GM23338 (cell line): Measurements from ENCODE around the gene STX5. TPM values are rescaled to one million over a fixed set of nuclear protein-coding genes. Genes with fewer than 3 reads are reported as not detected.
A peak's percentile ranks its signal among the peaks of the same experiment; 100 is the strongest.

Experiments
- ATAC-seq: fragments of 200-7000 bp; cut with Tn5 transposase; 3 replicates; pipeline ENCODE4 v1.9.1; 2020
- DNase-seq: peaks from one replicate; pipeline ENCODE4 v3.0.0-alpha.2; 2015; ENCODE audit warnings: low spot score
- H2AFZ ChIP-seq: fragments of 200-600 bp; sonication (generic); 2 replicates; pipeline ENCODE4 v1.8.0; 2016; ENCODE audit warnings: antibody characterized with exemption, mild to moderate bottlenecking, moderate library complexity
- H3F3A ChIP-seq: fragments of 200-600 bp; sonication (generic); replicated peaks from 2 replicates; pipeline ENCODE4 v1.8.0; 2017; ENCODE audit warnings: antibody characterized with exemption, mixed run types, low read depth
- H3K27ac ChIP-seq: fragments of 200-600 bp; sonication (generic); 2 replicates; pipeline ENCODE4 v1.6.1; 2016; ENCODE audit warnings: low read depth
- H3K27me3 ChIP-seq: fragments of 200-600 bp; sonication (generic); 2 replicates; pipeline ENCODE4 v1.8.0; 2016; ENCODE audit warnings: mild to moderate bottlenecking, mixed run types, moderate library complexity; ENCODE audit not compliant: insufficient read depth
- H3K36me3 ChIP-seq: fragments of 200-600 bp; sonication (generic); 2 replicates; pipeline ENCODE4 v1.8.0; 2016; ENCODE audit warnings: mild to moderate bottlenecking; ENCODE audit not compliant: insufficient read depth
- H3K4me1 ChIP-seq: fragments of 200-600 bp; sonication (generic); 2 replicates; pipeline ENCODE4 v1.8.0; 2016; ENCODE audit warnings: mild to moderate bottlenecking, moderate library complexity; ENCODE audit not compliant: insufficient read depth
- H3K4me2 ChIP-seq: fragments of 200-600 bp; sonication (generic); 2 replicates; pipeline ENCODE4 v1.7.1; 2017; ENCODE audit warnings: mixed run types
- H3K4me3 ChIP-seq: fragments of 200-600 bp; sonication (generic); 2 replicates; pipeline ENCODE4 v1.6.1; 2016; ENCODE audit warnings: mixed run types
- H3K79me2 ChIP-seq: fragments of 200-600 bp; sonication (generic); replicated peaks from 2 replicates; pipeline ENCODE4 v1.8.0; 2017; ENCODE audit warnings: mild to moderate bottlenecking; ENCODE audit not compliant: insufficient read depth
- H3K9me2 ChIP-seq: fragments of 200-600 bp; sonication (generic); 2 replicates; pipeline ENCODE4 v1.8.0; 2017; ENCODE audit not compliant: insufficient read depth
- H4K20me1 ChIP-seq: fragments of 200-600 bp; sonication (generic); replicated peaks from 2 replicates; pipeline ENCODE4 v1.8.0; 2017; ENCODE audit warnings: mild to moderate bottlenecking; ENCODE audit not compliant: insufficient read depth
- H3K27ac Mint-ChIP-seq: 2 replicates; pipeline ENCODE4 v1.8.0; 2020; ENCODE audit warnings: inconsistent platforms, mild to moderate bottlenecking, moderate library complexity, mixed read lengths
- H3K27me3 Mint-ChIP-seq: 3 replicates; pipeline ENCODE4 v1.8.0; 2022; ENCODE audit warnings: low read depth, mild to moderate bottlenecking, moderate library complexity, mixed read lengths, inconsistent platforms; ENCODE audit not compliant: insufficient read depth, poor library complexity
- H3K36me3 Mint-ChIP-seq: 3 replicates; pipeline ENCODE4 v1.8.0; 2021; ENCODE audit warnings: low read depth, mild to moderate bottlenecking, inconsistent platforms, moderate library complexity, mixed read lengths
- H3K4me1 Mint-ChIP-seq: 3 replicates; pipeline ENCODE4 v1.8.0; 2020; ENCODE audit warnings: mild to moderate bottlenecking, inconsistent platforms, mixed read lengths
- H3K4me3 Mint-ChIP-seq: 3 replicates; pipeline ENCODE4 v1.8.0; 2021; ENCODE audit warnings: moderate library complexity, mild to moderate bottlenecking, inconsistent platforms, mixed read lengths
- H3K9me3 Mint-ChIP-seq: 3 replicates; pipeline ENCODE4 v1.8.0; 2020; ENCODE audit warnings: moderate library complexity, mild to moderate bottlenecking, inconsistent platforms, mixed read lengths
- CREB1 ChIP-seq: fragments of 250-450 bp; sonication (Bioruptor Pico); IDR thresholded peaks from 2 replicates; pipeline ENCODE4 v1.5.0; 2020; ENCODE audit warnings: low read depth, mild to moderate bottlenecking, moderate library complexity
- EZH2 ChIP-seq: fragments of 200-600 bp; sonication (generic); IDR thresholded peaks from one replicate; pipeline ENCODE4 v1.8.0; 2017; ENCODE audit warnings: antibody characterized with exemption, mild to moderate bottlenecking, low read depth; ENCODE audit not compliant: unreplicated experiment
- EZH2phosphoT487 ChIP-seq: fragments of 200-600 bp; sonication (generic); IDR thresholded peaks from one replicate; pipeline ENCODE4 v1.8.1; 2018; ENCODE audit warnings: antibody characterized with exemption; ENCODE audit not compliant: unreplicated experiment
- JUNB ChIP-seq: IDR thresholded peaks from one replicate; pipeline ENCODE4 v1.6.1; 2016; ENCODE audit warnings: antibody characterized with exemption; ENCODE audit not compliant: unreplicated experiment
- NANOG ChIP-seq: IDR thresholded peaks from 2 replicates; pipeline ENCODE4 v1.6.1; 2016; ENCODE audit warnings: antibody characterized with exemption, borderline replicate concordance
- POLR2AphosphoS5 ChIP-seq: IDR thresholded peaks from 2 replicates; pipeline ENCODE4 v1.6.1; 2016; ENCODE audit warnings: antibody characterized with exemption, low read depth
- STAT1 ChIP-seq: IDR thresholded peaks from one replicate; pipeline ENCODE4 v1.6.1; 2016; ENCODE audit warnings: antibody characterized with exemption; ENCODE audit not compliant: unreplicated experiment
- ZNF114 ChIP-seq: fragments of 250-450 bp; sonication (Bioruptor Pico); IDR thresholded peaks from 2 replicates; pipeline ENCODE4 v1.5.0; 2020; ENCODE audit warnings: mild to moderate bottlenecking, moderate library complexity
- ZNF331 ChIP-seq: fragments of 250-450 bp; sonication (Bioruptor Pico); IDR thresholded peaks from 2 replicates; pipeline ENCODE4 v1.5.0; 2020; ENCODE audit warnings: low read depth, mild to moderate bottlenecking, moderate library complexity
- polyA plus RNA-seq: library from polyadenylated mRNA; unstranded; fragments of >200 nt; fragmentation: Nextera tagmentation; extraction: Ambion mirVana; gene quantifications from 2 replicates; pipeline ENCODE4 v1.2.1, GENCODE V29; 2016
- total RNA-seq: library from RNA; depleted of rRNA; stranded (reverse); fragments of >200 nt; shearing (Covaris generic); gene quantifications from 2 replicates; pipeline ENCODE4 v1.2.3, GENCODE V29; 2014
- TF ChIP-seq, protein P1 (sequence below), 2 experiments: fragments of 200-600 bp in 1 of 2; sonication (generic) in 1 of 2; conservative IDR thresholded peaks; 2 replicates each; pipeline versions ENCODE4 v1.5.1 to v1.6.1; 2016 to 2017; ENCODE audit warnings: antibody characterized with exemption in 2 of 2, low read depth in 2 of 2, mild to moderate bottlenecking in 2 of 2, moderate library complexity in 1 of 2
- TF ChIP-seq, protein P2 (sequence below): fragments of 250-450 bp; sonication (Bioruptor Pico); IDR thresholded peaks from 2 replicates; pipeline ENCODE4 v1.5.0; 2020; ENCODE audit warnings: mild to moderate bottlenecking, moderate library complexity
- TF ChIP-seq, protein P3 (sequence below): IDR thresholded peaks from one replicate; pipeline ENCODE4 v1.6.1; 2018; ENCODE audit warnings: antibody characterized with exemption; ENCODE audit not compliant: unreplicated experiment
- TF ChIP-seq, protein P4 (sequence below): IDR thresholded peaks from 2 replicates; pipeline ENCODE4 v1.6.1; 2016; ENCODE audit warnings: antibody characterized with exemption

Gene STX5
- total and polyA plus RNA-seq, 2 experiments from 2014 or later: 7.7 to 22.2 TPM

DNA sequence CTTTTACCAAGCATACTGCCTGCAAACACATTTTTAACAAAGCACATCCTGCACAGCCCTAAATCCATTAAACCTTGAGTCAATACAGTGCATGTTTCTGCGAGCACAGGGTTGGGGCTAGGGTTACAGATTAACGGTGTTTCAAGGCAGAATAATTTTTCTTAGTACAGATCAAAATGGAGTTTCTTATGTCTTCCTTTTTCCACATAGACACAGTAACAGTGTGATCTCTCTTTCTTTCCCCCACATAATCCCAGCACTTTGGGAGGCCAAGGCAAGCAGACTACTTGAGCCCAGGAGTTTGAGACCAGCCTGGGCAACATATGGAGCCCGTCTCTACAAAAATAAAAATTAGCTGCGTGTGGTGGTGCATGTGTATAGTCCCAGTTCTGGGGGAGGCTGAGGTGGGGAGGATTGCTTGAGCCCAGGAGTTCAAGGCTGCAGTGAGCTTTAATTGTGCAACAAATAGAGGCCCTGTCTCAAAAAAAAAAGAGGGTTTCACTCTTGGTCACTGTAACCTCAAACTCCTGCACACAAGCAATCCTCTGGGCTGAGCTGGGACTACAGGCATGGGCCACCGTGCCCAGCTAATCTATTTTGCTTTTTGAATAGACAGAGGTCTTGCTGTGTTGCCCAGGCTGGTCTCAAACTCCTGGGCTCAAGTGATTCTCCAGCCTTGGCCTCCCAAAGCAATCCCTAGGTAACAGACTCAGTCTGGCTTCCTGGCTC, 29.1 kb upstream of the STX5 start:
- DNase-seq (no peak), ATAC-seq (no peak)
- H3K36me3 Mint-ChIP-seq: peaks cover 81% of the 10 kb centered on the region
- no peak overlapping the region for H2AFZ ChIP-seq
- peaks cover 48% of the 10 kb centered on the region for H4K20me1 ChIP-seq
- peaks cover 24% of the 10 kb centered on the region for H3K36me3 ChIP-seq
- peaks cover 100% of the 10 kb centered on the region for H3K79me2 ChIP-seq
- H3K9me3 Mint-ChIP-seq: no peaks in the 10 kb centered on the region; the same call in 2 of the 3 replicates
- no peaks in the 10 kb centered on the region for H3K27me3 ChIP-seq
- no peaks in the 10 kb centered on the region for H3K9me2 ChIP-seq
- peak overlapping the region; percentile 29; the same call in 1 of the 2 replicates for H3K4me3 ChIP-seq
- peak overlapping the region; percentile 62; the same call in 1 of the 2 replicates for H3K4me2 ChIP-seq
- H3K27ac ChIP-seq: peak overlapping the region; percentile 1
- peak overlapping the region; percentile 34; the same call in 2 of the 3 replicates for H3K4me3 Mint-ChIP-seq
- peaks cover 23% of the 10 kb centered on the region for H3K27me3 Mint-ChIP-seq
- H3K4me1 ChIP-seq: peaks cover 54% of the 10 kb centered on the region
- peak overlapping the region; percentile 92 for H3K27ac Mint-ChIP-seq
- peaks cover 59% of the 10 kb centered on the region for H3K4me1 Mint-ChIP-seq
- no peak for TF ChIP-seq EZH2phosphoT487
- TF ChIP-seq STAT1: no peak
- TF ChIP-seq CREB1 (CRISPR knock-in tag): no peak
- TF ChIP-seq, protein P1, sequence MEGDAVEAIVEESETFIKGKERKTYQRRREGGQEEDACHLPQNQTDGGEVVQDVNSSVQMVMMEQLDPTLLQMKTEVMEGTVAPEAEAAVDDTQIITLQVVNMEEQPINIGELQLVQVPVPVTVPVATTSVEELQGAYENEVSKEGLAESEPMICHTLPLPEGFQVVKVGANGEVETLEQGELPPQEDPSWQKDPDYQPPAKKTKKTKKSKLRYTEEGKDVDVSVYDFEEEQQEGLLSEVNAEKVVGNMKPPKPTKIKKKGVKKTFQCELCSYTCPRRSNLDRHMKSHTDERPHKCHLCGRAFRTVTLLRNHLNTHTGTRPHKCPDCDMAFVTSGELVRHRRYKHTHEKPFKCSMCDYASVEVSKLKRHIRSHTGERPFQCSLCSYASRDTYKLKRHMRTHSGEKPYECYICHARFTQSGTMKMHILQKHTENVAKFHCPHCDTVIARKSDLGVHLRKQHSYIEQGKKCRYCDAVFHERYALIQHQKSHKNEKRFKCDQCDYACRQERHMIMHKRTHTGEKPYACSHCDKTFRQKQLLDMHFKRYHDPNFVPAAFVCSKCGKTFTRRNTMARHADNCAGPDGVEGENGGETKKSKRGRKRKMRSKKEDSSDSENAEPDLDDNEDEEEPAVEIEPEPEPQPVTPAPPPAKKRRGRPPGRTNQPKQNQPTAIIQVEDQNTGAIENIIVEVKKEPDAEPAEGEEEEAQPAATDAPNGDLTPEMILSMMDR (conservative IDR thresholded peaks at IDR 0.05; ENCODE audit: low read depth in 2 of 2): no peak
- TF ChIP-seq ZNF331: no peak
- TF ChIP-seq NANOG: no peak
- no peak for TF ChIP-seq POLR2AphosphoS5
- TF ChIP-seq ZNF114 (CRISPR knock-in tag): no peak
- TF ChIP-seq JUNB: no peak
- TF ChIP-seq, protein P2, sequence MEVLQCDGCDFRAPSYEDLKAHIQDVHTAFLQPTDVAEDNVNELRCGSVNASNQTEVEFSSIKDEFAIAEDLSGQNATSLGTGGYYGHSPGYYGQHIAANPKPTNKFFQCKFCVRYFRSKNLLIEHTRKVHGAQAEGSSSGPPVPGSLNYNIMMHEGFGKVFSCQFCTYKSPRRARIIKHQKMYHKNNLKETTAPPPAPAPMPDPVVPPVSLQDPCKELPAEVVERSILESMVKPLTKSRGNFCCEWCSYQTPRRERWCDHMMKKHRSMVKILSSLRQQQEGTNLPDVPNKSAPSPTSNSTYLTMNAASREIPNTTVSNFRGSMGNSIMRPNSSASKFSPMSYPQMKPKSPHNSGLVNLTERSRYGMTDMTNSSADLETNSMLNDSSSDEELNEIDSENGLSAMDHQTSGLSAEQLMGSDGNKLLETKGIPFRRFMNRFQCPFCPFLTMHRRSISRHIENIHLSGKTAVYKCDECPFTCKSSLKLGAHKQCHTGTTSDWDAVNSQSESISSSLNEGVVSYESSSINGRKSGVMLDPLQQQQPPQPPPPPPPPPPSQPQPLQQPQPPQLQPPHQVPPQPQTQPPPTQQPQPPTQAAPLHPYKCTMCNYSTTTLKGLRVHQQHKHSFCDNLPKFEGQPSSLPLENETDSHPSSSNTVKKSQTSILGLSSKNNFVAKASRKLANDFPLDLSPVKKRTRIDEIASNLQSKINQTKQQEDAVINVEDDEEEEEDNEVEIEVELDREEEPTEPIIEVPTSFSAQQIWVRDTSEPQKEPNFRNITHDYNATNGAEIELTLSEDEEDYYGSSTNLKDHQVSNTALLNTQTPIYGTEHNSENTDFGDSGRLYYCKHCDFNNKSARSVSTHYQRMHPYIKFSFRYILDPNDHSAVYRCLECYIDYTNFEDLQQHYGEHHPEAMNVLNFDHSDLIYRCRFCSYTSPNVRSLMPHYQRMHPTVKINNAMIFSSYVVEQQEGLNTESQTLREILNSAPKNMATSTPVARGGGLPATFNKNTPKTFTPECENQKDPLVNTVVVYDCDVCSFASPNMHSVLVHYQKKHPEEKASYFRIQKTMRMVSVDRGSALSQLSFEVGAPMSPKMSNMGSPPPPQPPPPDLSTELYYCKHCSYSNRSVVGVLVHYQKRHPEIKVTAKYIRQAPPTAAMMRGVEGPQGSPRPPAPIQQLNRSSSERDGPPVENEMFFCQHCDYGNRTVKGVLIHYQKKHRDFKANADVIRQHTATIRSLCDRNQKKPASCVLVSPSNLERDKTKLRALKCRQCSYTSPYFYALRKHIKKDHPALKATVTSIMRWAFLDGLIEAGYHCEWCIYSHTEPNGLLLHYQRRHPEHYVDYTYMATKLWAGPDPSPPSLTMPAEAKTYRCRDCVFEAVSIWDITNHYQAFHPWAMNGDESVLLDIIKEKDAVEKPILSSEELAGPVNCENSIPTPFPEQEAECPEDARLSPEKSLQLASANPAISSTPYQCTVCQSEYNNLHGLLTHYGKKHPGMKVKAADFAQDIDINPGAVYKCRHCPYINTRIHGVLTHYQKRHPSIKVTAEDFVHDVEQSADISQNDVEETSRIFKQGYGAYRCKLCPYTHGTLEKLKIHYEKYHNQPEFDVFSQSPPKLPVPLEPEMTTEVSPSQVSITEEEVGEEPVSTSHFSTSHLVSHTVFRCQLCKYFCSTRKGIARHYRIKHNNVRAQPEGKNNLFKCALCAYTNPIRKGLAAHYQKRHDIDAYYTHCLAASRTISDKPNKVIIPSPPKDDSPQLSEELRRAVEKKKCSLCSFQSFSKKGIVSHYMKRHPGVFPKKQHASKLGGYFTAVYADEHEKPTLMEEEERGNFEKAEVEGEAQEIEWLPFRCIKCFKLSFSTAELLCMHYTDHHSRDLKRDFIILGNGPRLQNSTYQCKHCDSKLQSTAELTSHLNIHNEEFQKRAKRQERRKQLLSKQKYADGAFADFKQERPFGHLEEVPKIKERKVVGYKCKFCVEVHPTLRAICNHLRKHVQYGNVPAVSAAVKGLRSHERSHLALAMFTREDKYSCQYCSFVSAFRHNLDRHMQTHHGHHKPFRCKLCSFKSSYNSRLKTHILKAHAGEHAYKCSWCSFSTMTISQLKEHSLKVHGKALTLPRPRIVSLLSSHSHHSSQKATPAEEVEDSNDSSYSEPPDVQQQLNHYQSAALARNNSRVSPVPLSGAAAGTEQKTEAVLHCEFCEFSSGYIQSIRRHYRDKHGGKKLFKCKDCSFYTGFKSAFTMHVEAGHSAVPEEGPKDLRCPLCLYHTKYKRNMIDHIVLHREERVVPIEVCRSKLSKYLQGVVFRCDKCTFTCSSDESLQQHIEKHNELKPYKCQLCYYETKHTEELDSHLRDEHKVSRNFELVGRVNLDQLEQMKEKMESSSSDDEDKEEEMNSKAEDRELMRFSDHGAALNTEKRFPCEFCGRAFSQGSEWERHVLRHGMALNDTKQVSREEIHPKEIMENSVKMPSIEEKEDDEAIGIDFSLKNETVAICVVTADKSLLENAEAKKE (CRISPR knock-in tag): no peak
- TF ChIP-seq, protein P3, sequence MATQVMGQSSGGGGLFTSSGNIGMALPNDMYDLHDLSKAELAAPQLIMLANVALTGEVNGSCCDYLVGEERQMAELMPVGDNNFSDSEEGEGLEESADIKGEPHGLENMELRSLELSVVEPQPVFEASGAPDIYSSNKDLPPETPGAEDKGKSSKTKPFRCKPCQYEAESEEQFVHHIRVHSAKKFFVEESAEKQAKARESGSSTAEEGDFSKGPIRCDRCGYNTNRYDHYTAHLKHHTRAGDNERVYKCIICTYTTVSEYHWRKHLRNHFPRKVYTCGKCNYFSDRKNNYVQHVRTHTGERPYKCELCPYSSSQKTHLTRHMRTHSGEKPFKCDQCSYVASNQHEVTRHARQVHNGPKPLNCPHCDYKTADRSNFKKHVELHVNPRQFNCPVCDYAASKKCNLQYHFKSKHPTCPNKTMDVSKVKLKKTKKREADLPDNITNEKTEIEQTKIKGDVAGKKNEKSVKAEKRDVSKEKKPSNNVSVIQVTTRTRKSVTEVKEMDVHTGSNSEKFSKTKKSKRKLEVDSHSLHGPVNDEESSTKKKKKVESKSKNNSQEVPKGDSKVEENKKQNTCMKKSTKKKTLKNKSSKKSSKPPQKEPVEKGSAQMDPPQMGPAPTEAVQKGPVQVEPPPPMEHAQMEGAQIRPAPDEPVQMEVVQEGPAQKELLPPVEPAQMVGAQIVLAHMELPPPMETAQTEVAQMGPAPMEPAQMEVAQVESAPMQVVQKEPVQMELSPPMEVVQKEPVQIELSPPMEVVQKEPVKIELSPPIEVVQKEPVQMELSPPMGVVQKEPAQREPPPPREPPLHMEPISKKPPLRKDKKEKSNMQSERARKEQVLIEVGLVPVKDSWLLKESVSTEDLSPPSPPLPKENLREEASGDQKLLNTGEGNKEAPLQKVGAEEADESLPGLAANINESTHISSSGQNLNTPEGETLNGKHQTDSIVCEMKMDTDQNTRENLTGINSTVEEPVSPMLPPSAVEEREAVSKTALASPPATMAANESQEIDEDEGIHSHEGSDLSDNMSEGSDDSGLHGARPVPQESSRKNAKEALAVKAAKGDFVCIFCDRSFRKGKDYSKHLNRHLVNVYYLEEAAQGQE: no peak
- no peak for TF ChIP-seq EZH2
- TF ChIP-seq, protein P4, sequence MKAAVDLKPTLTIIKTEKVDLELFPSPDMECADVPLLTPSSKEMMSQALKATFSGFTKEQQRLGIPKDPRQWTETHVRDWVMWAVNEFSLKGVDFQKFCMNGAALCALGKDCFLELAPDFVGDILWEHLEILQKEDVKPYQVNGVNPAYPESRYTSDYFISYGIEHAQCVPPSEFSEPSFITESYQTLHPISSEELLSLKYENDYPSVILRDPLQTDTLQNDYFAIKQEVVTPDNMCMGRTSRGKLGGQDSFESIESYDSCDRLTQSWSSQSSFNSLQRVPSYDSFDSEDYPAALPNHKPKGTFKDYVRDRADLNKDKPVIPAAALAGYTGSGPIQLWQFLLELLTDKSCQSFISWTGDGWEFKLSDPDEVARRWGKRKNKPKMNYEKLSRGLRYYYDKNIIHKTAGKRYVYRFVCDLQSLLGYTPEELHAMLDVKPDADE: no peak
- peaks cover 50% of the 10 kb centered on the region for H3F3A ChIP-seq
